ENCODE measurements around the gene HDAC4.

DNA sequence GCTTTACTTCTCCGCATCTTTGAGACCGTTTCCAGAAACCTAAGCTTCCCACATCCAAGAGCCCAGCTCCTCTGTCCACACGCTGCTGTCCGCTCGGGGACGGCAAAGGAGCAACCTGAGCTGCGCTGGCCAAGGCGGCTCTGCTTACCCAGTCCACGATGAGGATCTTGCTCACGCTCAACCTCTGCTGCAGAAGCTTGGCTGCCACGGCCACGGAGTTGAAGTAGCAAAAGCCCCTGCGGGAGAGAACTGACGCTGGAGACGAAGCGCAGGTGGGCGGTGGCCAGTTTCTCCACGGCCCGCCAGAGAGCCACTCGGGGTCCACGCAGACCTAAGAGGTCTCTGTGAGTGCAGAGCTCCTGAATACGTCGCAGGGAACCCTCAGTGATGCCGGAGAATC is 316.8 kb downstream of the HDAC4 start:
- no peak for TF ChIP-seq EZH2 (IDR thresholded peaks at IDR 0.05; ENCODE audit: low read depth)
- TF ChIP-seq, protein P1, sequence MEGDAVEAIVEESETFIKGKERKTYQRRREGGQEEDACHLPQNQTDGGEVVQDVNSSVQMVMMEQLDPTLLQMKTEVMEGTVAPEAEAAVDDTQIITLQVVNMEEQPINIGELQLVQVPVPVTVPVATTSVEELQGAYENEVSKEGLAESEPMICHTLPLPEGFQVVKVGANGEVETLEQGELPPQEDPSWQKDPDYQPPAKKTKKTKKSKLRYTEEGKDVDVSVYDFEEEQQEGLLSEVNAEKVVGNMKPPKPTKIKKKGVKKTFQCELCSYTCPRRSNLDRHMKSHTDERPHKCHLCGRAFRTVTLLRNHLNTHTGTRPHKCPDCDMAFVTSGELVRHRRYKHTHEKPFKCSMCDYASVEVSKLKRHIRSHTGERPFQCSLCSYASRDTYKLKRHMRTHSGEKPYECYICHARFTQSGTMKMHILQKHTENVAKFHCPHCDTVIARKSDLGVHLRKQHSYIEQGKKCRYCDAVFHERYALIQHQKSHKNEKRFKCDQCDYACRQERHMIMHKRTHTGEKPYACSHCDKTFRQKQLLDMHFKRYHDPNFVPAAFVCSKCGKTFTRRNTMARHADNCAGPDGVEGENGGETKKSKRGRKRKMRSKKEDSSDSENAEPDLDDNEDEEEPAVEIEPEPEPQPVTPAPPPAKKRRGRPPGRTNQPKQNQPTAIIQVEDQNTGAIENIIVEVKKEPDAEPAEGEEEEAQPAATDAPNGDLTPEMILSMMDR (conservative IDR thresholded peaks at IDR 0.05), result no peak
